ENCODE data around the gene PEX11G.

Gene PEX11G

DNA sequence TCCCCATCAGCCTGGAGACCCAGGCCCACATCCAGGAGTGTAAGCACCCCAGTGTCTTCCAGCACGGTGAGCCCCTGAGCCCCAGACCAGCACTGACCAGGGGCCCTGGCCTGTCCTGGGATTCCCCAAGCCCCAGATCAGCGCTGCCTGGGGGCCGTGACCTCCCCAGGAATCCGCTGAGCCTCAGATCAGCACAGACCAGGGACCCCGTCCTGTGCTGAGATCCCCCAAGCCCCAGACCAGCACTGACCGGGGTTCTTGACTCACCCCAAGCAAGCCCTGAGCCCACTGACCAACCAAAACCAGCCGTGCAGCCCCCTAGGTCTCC is 39.3 kb upstream of the PEX11G start:
- H3K79me2 ChIP-seq (ENCODE audit: low read length) = peaks cover 4% of the 10 kb centered on the region
- no peak overlapping the region for H3K27ac ChIP-seq (ENCODE audit: low read length)
- TF ChIP-seq EZH2 (optimal IDR thresholded peaks at IDR 0.05; ENCODE audit: low read depth, low read length) (no peak), EZH2phosphoT487 (IDR thresholded peaks at IDR 0.05; ENCODE audit: low read length) (no peak)
- TF ChIP-seq, protein P1, sequence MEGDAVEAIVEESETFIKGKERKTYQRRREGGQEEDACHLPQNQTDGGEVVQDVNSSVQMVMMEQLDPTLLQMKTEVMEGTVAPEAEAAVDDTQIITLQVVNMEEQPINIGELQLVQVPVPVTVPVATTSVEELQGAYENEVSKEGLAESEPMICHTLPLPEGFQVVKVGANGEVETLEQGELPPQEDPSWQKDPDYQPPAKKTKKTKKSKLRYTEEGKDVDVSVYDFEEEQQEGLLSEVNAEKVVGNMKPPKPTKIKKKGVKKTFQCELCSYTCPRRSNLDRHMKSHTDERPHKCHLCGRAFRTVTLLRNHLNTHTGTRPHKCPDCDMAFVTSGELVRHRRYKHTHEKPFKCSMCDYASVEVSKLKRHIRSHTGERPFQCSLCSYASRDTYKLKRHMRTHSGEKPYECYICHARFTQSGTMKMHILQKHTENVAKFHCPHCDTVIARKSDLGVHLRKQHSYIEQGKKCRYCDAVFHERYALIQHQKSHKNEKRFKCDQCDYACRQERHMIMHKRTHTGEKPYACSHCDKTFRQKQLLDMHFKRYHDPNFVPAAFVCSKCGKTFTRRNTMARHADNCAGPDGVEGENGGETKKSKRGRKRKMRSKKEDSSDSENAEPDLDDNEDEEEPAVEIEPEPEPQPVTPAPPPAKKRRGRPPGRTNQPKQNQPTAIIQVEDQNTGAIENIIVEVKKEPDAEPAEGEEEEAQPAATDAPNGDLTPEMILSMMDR (IDR thresholded peaks at IDR 0.05; ENCODE audit: low read length) = no peak
- no peak for DNase-seq
- H4K20me1 ChIP-seq (ENCODE audit: insufficient read depth, low read length) = no peaks in the 10 kb centered on the region
- H3K27me3 ChIP-seq (replicated peaks; ENCODE audit: insufficient read depth, low read length) = no peaks in the 10 kb centered on the region
- no peak overlapping the region for H3K9ac ChIP-seq (ENCODE audit: low read length)
- H3K4me1 ChIP-seq (ENCODE audit: low read length) = peaks cover 4% of the 10 kb centered on the region; the same call in 1 of the 2 replicates
- no peaks in the 10 kb centered on the region for H3K9me3 ChIP-seq (replicated peaks; ENCODE audit: insufficient read depth, low read length)
- no peak overlapping the region for H3K4me3 ChIP-seq (ENCODE audit: low read length)
- no peaks in the 10 kb centered on the region for H3K9me2 ChIP-seq (replicated peaks; ENCODE audit: insufficient read depth, low read length)
- H3F3A ChIP-seq (ENCODE audit: insufficient read depth, low read length) = 0 out of 2 replicates have a peak, but pooled peaks cover 2% of the 10 kb centered on the region
- no peak overlapping the region for H3K4me2 ChIP-seq (ENCODE audit: low read depth, low read length)
- no peaks in the 10 kb centered on the region for H3K36me3 ChIP-seq (replicated peaks; ENCODE audit: insufficient read depth, low read length)
- no peak overlapping the region for H2AFZ ChIP-seq (ENCODE audit: low read length)

DNA sequence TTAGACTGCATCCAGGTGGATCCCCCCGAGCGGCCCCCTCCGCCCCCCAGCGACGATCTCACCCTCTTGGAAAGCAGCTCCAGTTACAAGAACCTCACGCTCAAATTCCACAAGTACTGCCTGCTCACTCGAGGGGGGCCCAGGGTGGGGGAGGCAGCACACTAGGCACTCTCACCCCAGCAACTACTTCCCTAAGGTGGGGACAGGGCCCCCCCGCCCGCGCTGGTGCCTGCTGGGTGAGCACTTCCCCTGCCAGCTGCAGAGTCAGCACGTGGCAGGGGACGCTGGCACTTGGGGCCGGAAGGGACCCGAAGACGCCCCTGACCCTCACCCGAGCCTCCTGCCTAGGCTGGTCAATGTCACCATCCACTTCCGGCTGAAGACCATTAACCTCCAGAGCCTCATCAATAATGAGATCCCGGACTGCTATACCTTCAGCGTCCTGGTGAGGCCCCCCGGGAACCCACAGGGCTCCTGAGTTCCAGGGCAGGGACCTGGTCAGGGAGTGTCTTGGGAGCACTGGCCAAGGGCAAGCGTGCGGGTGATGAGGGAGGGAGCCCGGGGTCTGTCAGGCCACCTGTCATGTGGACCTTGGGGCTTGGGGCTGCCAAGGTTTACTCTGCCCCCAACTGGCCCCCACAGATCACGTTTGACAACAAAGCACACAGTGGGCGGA is 38.8 kb upstream of the PEX11G start:
- TF ChIP-seq EZH2 (optimal IDR thresholded peaks at IDR 0.05; ENCODE audit: low read depth, low read length) (no peak), EZH2phosphoT487 (IDR thresholded peaks at IDR 0.05; ENCODE audit: low read length) (no peak)
- TF ChIP-seq, protein P1 (IDR thresholded peaks at IDR 0.05; ENCODE audit: low read length) = no peak
- Histone ChIP-seq H4K20me1 (ENCODE audit: insufficient read depth, low read length) (no peaks in the 10 kb centered on the region), H3K27me3 (replicated peaks; ENCODE audit: insufficient read depth, low read length) (no peaks in the 10 kb centered on the region), H3K27ac (ENCODE audit: low read length) (no peak overlapping the region), H3K4me1 (ENCODE audit: low read length) (peaks cover 6% of the 10 kb centered on the region; the same call in 1 of the 2 replicates), H3K9me3 (replicated peaks; ENCODE audit: insufficient read depth, low read length) (no peaks in the 10 kb centered on the region), H3K36me3 (replicated peaks; ENCODE audit: insufficient read depth, low read length) (no peaks in the 10 kb centered on the region), H3K4me3 (ENCODE audit: low read length) (no peak overlapping the region), H3K9me2 (replicated peaks; ENCODE audit: insufficient read depth, low read length) (no peaks in the 10 kb centered on the region), H3K79me2 (ENCODE audit: low read length) (peaks cover 8% of the 10 kb centered on the region), H3K4me2 (ENCODE audit: low read depth, low read length) (no peak overlapping the region), H3F3A (ENCODE audit: insufficient read depth, low read length) (0 out of 2 replicates have a peak, but pooled peaks cover 2% of the 10 kb centered on the region), H2AFZ (ENCODE audit: low read length) (no peak overlapping the region), H3K9ac (ENCODE audit: low read length) (no peak overlapping the region)
- DNase-seq = no peak

DNA sequence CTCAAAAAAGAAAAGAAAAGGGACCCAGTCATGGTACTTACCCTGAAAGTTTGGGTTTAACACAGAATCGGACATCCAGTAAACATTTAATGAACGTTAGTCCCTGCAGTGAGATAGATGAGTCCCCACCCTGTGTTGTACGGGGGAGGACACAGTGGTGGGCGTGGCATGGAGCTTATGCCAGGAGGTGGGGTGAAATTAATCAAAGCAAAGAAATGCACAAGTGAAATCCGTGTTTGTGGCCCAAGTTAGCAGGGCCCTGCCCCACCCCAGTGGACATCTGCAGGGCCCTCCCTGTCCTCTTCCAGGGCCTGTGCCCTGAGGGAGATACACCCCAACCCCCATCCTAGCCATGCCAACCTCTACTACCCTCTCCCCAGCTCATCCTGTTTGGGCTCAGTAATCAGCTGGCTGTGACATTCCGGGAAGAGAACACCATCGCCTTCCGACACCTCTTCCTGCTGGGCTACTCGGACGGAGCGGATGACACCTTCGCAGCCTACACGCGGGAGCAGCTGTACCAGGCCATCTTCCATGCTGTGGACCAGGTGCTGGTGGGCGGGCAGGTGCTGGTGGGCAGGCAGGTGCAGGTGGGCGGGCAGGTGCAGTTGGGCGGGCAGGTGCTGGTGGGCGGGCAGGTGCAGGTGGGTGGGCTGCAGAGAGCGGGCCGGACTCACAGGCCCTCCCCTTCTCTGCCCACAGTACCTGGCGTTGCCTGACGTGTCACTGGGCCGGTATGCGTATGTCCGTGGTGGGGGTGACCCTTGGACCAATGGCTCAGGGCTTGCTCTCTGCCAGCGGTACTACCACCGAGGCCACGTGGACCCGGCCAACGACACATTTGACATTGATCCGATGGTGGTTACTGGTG is 37.5 kb upstream of the PEX11G start:
- Histone ChIP-seq H3K9me3 (replicated peaks; ENCODE audit: insufficient read depth, low read length) (no peaks in the 10 kb centered on the region), H3K4me3 (ENCODE audit: low read length) (no peak overlapping the region), H3K27me3 (replicated peaks; ENCODE audit: insufficient read depth, low read length) (no peaks in the 10 kb centered on the region), H4K20me1 (ENCODE audit: insufficient read depth, low read length) (no peaks in the 10 kb centered on the region), H3K9me2 (replicated peaks; ENCODE audit: insufficient read depth, low read length) (no peaks in the 10 kb centered on the region), H3K4me1 (ENCODE audit: low read length) (peaks cover 6% of the 10 kb centered on the region; the same call in 1 of the 2 replicates), H3K79me2 (ENCODE audit: low read length) (peaks cover 8% of the 10 kb centered on the region), H3F3A (ENCODE audit: insufficient read depth, low read length) (no peaks in the 10 kb centered on the region), H3K4me2 (ENCODE audit: low read depth, low read length) (no peak overlapping the region), H2AFZ (ENCODE audit: low read length) (no peak overlapping the region), H3K9ac (ENCODE audit: low read length) (no peak overlapping the region), H3K27ac (ENCODE audit: low read length) (no peak overlapping the region), H3K36me3 (replicated peaks; ENCODE audit: insufficient read depth, low read length) (no peaks in the 10 kb centered on the region)
- TF ChIP-seq, protein P1 (IDR thresholded peaks at IDR 0.05; ENCODE audit: low read length) = no peak
- TF ChIP-seq EZH2 (optimal IDR thresholded peaks at IDR 0.05; ENCODE audit: low read depth, low read length) (no peak), EZH2phosphoT487 (IDR thresholded peaks at IDR 0.05; ENCODE audit: low read length) (no peak)
- DNase-seq = no peak

Data from MM.1S (cell line).